ENCODE results near the gene ADCY5.

GRCh38 chr3:123424321-123424998 is 24.4 kb downstream of the ADCY5 start:
- TF ChIP-seq EZH2phosphoT487 (IDR thresholded peaks at IDR 0.05; ENCODE audit: low read depth, severe bottlenecking, unreplicated experiment) = no peak
- no peak for TF ChIP-seq EZH2 (IDR thresholded peaks at IDR 0.05; ENCODE audit: borderline replicate concordance)
